Epithelial cell of prostate (primary cell): ENCODE measurements around the gene SP5.
"Not testable (repeated sequence)": the region's sequence is repeated elsewhere in the genome, so short reads cannot be mapped to it uniquely, and the experiment has no call there.

Source experiments
- DNase-seq: peaks from one replicate; pipeline ENCODE4 v3.0.0-alpha.2; 2011; ENCODE audit warnings: low read depth, low spot score
- H3K27ac ChIP-seq: fragments of 450-650 bp; 2 replicates; pipeline ENCODE4 v1.5.1; 2017; ENCODE audit warnings: mild to moderate bottlenecking

Gene SP5

GRCh38 chr2:170733798-170734600, 18.9 kb downstream of the SP5 start:
- no peak overlapping the region for H3K27ac ChIP-seq
- DNase-seq, result no peak

GRCh38 chr2:170734601-170735000, 19.5 kb downstream of the SP5 start:
- not testable (repeated sequence) for DNase-seq, H3K27ac ChIP-seq

- DNase-seq, result no peak
- H3K27ac ChIP-seq, result no peak overlapping the region
Observed at GRCh38 chr2:170736628-170737027, 21.5 kb downstream of the SP5 start.

GRCh38 chr2:170737406-170737805, 22.3 kb downstream of the SP5 start:
- H3K27ac ChIP-seq, result no peak overlapping the region
- no peak for DNase-seq

- DNase-seq, result no peak
- peak overlapping the region; percentile 81 for H3K27ac ChIP-seq
Observed at GRCh38 chr2:170737821-170738220, 22.7 kb downstream of the SP5 start.

GRCh38 chr2:170739048-170739447, 23.9 kb downstream of the SP5 start:
- peak; percentile 91 for DNase-seq
- H3K27ac ChIP-seq, result peak overlapping the region; percentile 81

GRCh38 chr2:170739507-170740046, 24.4 kb downstream of the SP5 start:
- no peak for DNase-seq
- H3K27ac ChIP-seq, result peak overlapping the region; percentile 81

- H3K27ac ChIP-seq, result no peak overlapping the region
- no peak for DNase-seq
Observed at GRCh38 chr2:170740660-170741059, 25.5 kb downstream of the SP5 start.

- H3K27ac ChIP-seq, result no peak overlapping the region
- DNase-seq, result no peak
Observed at GRCh38 chr2:170742000-170742399, 26.9 kb downstream of the SP5 start.

GRCh38 chr2:170742896-170743529, 27.9 kb downstream of the SP5 start:
- DNase-seq, result no peak
- no peak overlapping the region for H3K27ac ChIP-seq

GRCh38 chr2:170743530-170744239, 28.5 kb downstream of the SP5 start:
- no peak for DNase-seq
- no peak overlapping the region for H3K27ac ChIP-seq

GRCh38 chr2:170744248-170745002, 29.3 kb downstream of the SP5 start:
- no peak overlapping the region for H3K27ac ChIP-seq
- no peak for DNase-seq

- no peak for DNase-seq
- H3K27ac ChIP-seq, result no peak overlapping the region
Observed at GRCh38 chr2:170745305-170745704, 30.2 kb downstream of the SP5 start.

GRCh38 chr2:170747921-170748320, 32.8 kb downstream of the SP5 start:
- H3K27ac ChIP-seq, result peak overlapping the region; percentile 32

GRCh38 chr2:170751555-170751954, 36.4 kb downstream of the SP5 start:
- not testable (repeated sequence) for DNase-seq, H3K27ac ChIP-seq

More at GRCh38 chr2:170747921-170748320, 32.8 kb downstream of the SP5 start:
- DNase-seq, result peak; percentile 93

GRCh38 chr2:170761572-170761971, 46.4 kb downstream of the SP5 start:
- no peak for DNase-seq
- no peak overlapping the region for H3K27ac ChIP-seq

GRCh38 chr2:170762760-170763159, 47.6 kb downstream of the SP5 start:
- DNase-seq, result no peak
- H3K27ac ChIP-seq, result no peak overlapping the region

GRCh38 chr2:170763232-170763631, 48.1 kb downstream of the SP5 start:
- H3K27ac ChIP-seq, result no peak overlapping the region
- no peak for DNase-seq

GRCh38 chr2:170764880-170765261, 49.7 kb downstream of the SP5 start:
- H3K27ac ChIP-seq, result no peak overlapping the region
- DNase-seq, result no peak

- no peak overlapping the region for H3K27ac ChIP-seq
- no peak for DNase-seq
Observed at GRCh38 chr2:170766693-170767092, 51.6 kb downstream of the SP5 start.
